Keratinocyte (primary cell): ENCODE measurements around the gene MAPKBP1. TPM values are rescaled to one million over a fixed set of nuclear protein-coding genes. Genes with fewer than 3 reads are reported as not detected.

ENCODE experiments used
- DNase-seq: peaks from one replicate; pipeline ENCODE4 v3.0.0-alpha.2; 2011; ENCODE audit warnings: low read depth, missing footprints, low spot score
- FAIRE-seq: peaks from 2 replicates; lab custom pipeline; 2011; peaks lifted over from hg19 to GRCh38; lab: Jason Lieb, UNC
- H2AFZ ChIP-seq: 2 replicates; pipeline ENCODE4 v1.6.0; 2012; ENCODE audit warnings: low read length, control low read depth, inconsistent platforms; ENCODE audit not compliant: control insufficient read depth
- H3K27ac ChIP-seq: 2 replicates; pipeline ENCODE4 v1.5.1; 2011; ENCODE audit warnings: low read length; ENCODE audit not compliant: control insufficient read depth, insufficient read depth
- H3K27me3 ChIP-seq: 3 replicates; pipeline ENCODE4 v1.6.0; 2011; ENCODE audit warnings: low read length; ENCODE audit not compliant: control insufficient read depth, insufficient read depth; ENCODE audit errors: extremely low read depth
- H3K36me3 ChIP-seq, 2 experiments: 2 replicates in 1 of 2; 3 replicates in 1 of 2; pipeline ENCODE4 v1.5.1; 2011; ENCODE audit warnings: low read length in 2 of 2, mild to moderate bottlenecking in 1 of 2; ENCODE audit not compliant: control insufficient read depth in 2 of 2, insufficient read depth in 2 of 2; ENCODE audit errors: extremely low read depth in 1 of 2
- H3K4me1 ChIP-seq: 3 replicates; pipeline ENCODE4 v1.5.1; 2011; ENCODE audit warnings: low read length; ENCODE audit not compliant: control insufficient read depth, insufficient read depth; ENCODE audit errors: extremely low read depth
- H3K4me2 ChIP-seq: 3 replicates; pipeline ENCODE4 v1.6.0; 2011; ENCODE audit warnings: low read depth, low read length; ENCODE audit not compliant: control insufficient read depth, insufficient read depth; ENCODE audit errors: extremely low read depth
- H3K4me3 ChIP-seq, 3 experiments: fragments of 200-600 bp in 1 of 3; sonication (generic) in 1 of 3; 2 replicates in 2 of 3; 3 replicates in 1 of 3; pipeline ENCODE4 v1.5.1; 2011 to 2016; ENCODE audit warnings: low read length in 3 of 3, mild to moderate bottlenecking in 3 of 3, control low read depth in 2 of 3, inconsistent platforms in 1 of 3, low read depth in 1 of 3, mixed read lengths in 1 of 3, mixed run types in 1 of 3, moderate library complexity in 1 of 3; ENCODE audit not compliant: control insufficient read depth in 2 of 3, insufficient read depth in 2 of 3; ENCODE audit errors: extremely low read depth in 1 of 3
- H3K79me2 ChIP-seq: 2 replicates; pipeline ENCODE4 v1.6.0; 2012; ENCODE audit warnings: low read length; ENCODE audit not compliant: control insufficient read depth, insufficient read depth
- H3K9ac ChIP-seq: 3 replicates; pipeline ENCODE4 v1.6.0; 2011; ENCODE audit warnings: low read length; ENCODE audit not compliant: control insufficient read depth, insufficient read depth; ENCODE audit errors: extremely low read depth
- H3K9me1 ChIP-seq: 3 replicates; pipeline ENCODE4 v1.6.0; 2011; ENCODE audit warnings: low read length; ENCODE audit not compliant: control insufficient read depth, insufficient read depth; ENCODE audit errors: extremely low read depth
- H3K9me3 ChIP-seq: 2 replicates; pipeline ENCODE4 v1.5.1; 2012; ENCODE audit warnings: low read depth, low read length; ENCODE audit not compliant: control insufficient read depth
- H4K20me1 ChIP-seq: 3 replicates; pipeline ENCODE4 v1.6.0; 2011; ENCODE audit warnings: low read length; ENCODE audit not compliant: control insufficient read depth, insufficient read depth; ENCODE audit errors: extremely low read depth
- CTCF ChIP-seq, 3 experiments: IDR thresholded peaks in 1 of 3; conservative IDR thresholded peaks in 1 of 3; optimal IDR thresholded peaks in 1 of 3; 2 replicates in 2 of 3; 3 replicates in 1 of 3; pipeline versions ENCODE3 to v1.5.1; 2011; ENCODE audit warnings: low read length in 3 of 3, mild to moderate bottlenecking in 3 of 3, moderate library complexity in 2 of 3, control low read depth in 1 of 3, inconsistent platforms in 1 of 3; ENCODE audit not compliant: insufficient read depth in 2 of 3; ENCODE audit errors: extremely low read depth in 1 of 3
- EZH2 ChIP-seq: IDR thresholded peaks from one replicate; pipeline ENCODE4 v1.6.1; 2012; ENCODE audit warnings: inconsistent platforms, mild to moderate bottlenecking, low read length, moderate library complexity
- dilution Hi-C: fragments of 300-500 bp; cut with MboI; formaldehyde crosslinking; loops from one replicate; pipeline ENCODE4 v1.7.0; 2020; ENCODE audit warnings: low sequenced_read_pairs; ENCODE audit not compliant: extremely low pct_ligation_motif_present
- polyA plus RNA-seq, 5 experiments: library from polyadenylated mRNA; depleted of rRNA in 3 of 5; stranded (reverse) in 3 of 5; stranded (forward) in 1 of 5; unstranded in 1 of 5; fragments of >200 nt; gene quantifications; 1 replicate in 1 of 5; 2 replicates in 3 of 5; 3 replicates in 1 of 5; pipeline versions ENCODE4 v1.2.1 to v1.2.3, GENCODE V29; 2011 to 2012; ENCODE audit warnings: missing spikeins in 2 of 5, low read depth in 1 of 5, low replicate concordance in 1 of 5

MAPKBP1 gene
- polyA plus RNA-seq, 1 donor (not counting 4 experiments of a cell fraction or from before 2014, with no cell fraction given), result 18.3 TPM

- Histone ChIP-seq H4K20me1 (no peaks in the 10 kb centered on the region), H3K9ac (no peak overlapping the region), H3K27ac (no peak overlapping the region), H3K9me3 (no peaks in the 10 kb centered on the region), H3K9me1 (no peaks in the 10 kb centered on the region), H3K4me3 (no peak overlapping the region), H3K4me2 (no peak overlapping the region), H3K4me1 (peaks cover 26% of the 10 kb centered on the region), H2AFZ (no peak overlapping the region), H3K36me3 (peaks cover 5 to 18% of the 10 kb centered on the region in 2 experiments), H3K27me3 (no peaks in the 10 kb centered on the region), H3K79me2 (no peaks in the 10 kb centered on the region)
- no peak for DNase-seq
- peak; percentile 34 for FAIRE-seq
- dilution Hi-C loops, result no loop called here
- TF ChIP-seq CTCF (optimal IDR thresholded peaks at IDR 0.05 in 1 of 3, IDR thresholded peaks at IDR 0.05 in 1 of 3, conservative IDR thresholded peaks at IDR 0.05 in 1 of 3; ENCODE audit: extremely low read depth in 1 of 3, insufficient read depth in 2 of 3, low read length in 3 of 3) (no peak), EZH2 (no peak)
Measured at GRCh38 chr15:41839781-41840491, 65.7 kb downstream of the MAPKBP1 start.

GRCh38 chr15:41840673-41841072, 66.4 kb downstream of the MAPKBP1 start:
- Histone ChIP-seq H2AFZ (no peak overlapping the region), H3K9me1 (no peaks in the 10 kb centered on the region), H3K79me2 (no peaks in the 10 kb centered on the region), H3K4me3 (no peak overlapping the region), H3K9ac (no peak overlapping the region), H3K4me1 (peaks cover 26% of the 10 kb centered on the region), H3K4me2 (no peak overlapping the region), H4K20me1 (no peaks in the 10 kb centered on the region), H3K9me3 (no peaks in the 10 kb centered on the region), H3K27ac (no peak overlapping the region), H3K27me3 (no peaks in the 10 kb centered on the region), H3K36me3 (peaks cover 10 to 22% of the 10 kb centered on the region in 2 experiments)
- TF ChIP-seq EZH2 (no peak), CTCF (optimal IDR thresholded peaks at IDR 0.05 in 1 of 3, IDR thresholded peaks at IDR 0.05 in 1 of 3, conservative IDR thresholded peaks at IDR 0.05 in 1 of 3; ENCODE audit: extremely low read depth in 1 of 3, insufficient read depth in 2 of 3, low read length in 3 of 3) (no peak)
- FAIRE-seq (no peak), DNase-seq (no peak)
- dilution Hi-C loops, result no loop called here
